Trophoblast cell (in vitro differentiated cells and primary cell): ENCODE data around the gene REEP3.
"Not testable (repeated sequence)": the region's sequence is repeated elsewhere in the genome, so short reads cannot be mapped to it uniquely, and the experiment has no call there.

Experiments used
- DNase-seq, 2 donors: peaks; one replicate each; pipeline ENCODE4 v3.0.0-alpha.2; 2016
- H2AFZ ChIP-seq: 2 replicates; pipeline ENCODE4 v1.6.1; 2013; ENCODE audit warnings: low read length, moderate library complexity, mild to moderate bottlenecking; ENCODE audit not compliant: insufficient read depth, poor library complexity
- H2AK5ac ChIP-seq: 2 replicates; pipeline ENCODE4 v1.6.1; 2013; ENCODE audit warnings: mild to moderate bottlenecking, low read length
- H2BK120ac ChIP-seq: 2 replicates; pipeline ENCODE4 v1.6.1; 2013; ENCODE audit warnings: low read length, mild to moderate bottlenecking, moderate library complexity; ENCODE audit not compliant: insufficient read depth, poor library complexity
- H2BK12ac ChIP-seq: 2 replicates; pipeline ENCODE4 v1.6.1; 2013; ENCODE audit warnings: mild to moderate bottlenecking, low read length, moderate library complexity
- H2BK5ac ChIP-seq: 2 replicates; pipeline ENCODE4 v1.6.1; 2013; ENCODE audit warnings: low read length, low read depth, moderate library complexity, mild to moderate bottlenecking; ENCODE audit not compliant: poor library complexity
- H3K14ac ChIP-seq: 2 replicates; pipeline ENCODE4 v1.6.1; 2013; ENCODE audit warnings: mild to moderate bottlenecking, low read length
- H3K18ac ChIP-seq: 2 replicates; pipeline ENCODE4 v1.6.1; 2013; ENCODE audit warnings: mild to moderate bottlenecking, low read length
- H3K23ac ChIP-seq: 2 replicates; pipeline ENCODE4 v1.6.1; 2013; ENCODE audit warnings: low read length
- H3K27ac ChIP-seq: 2 replicates; pipeline ENCODE4 v1.5.1; 2013; ENCODE audit warnings: low read depth, mild to moderate bottlenecking, inconsistent platforms, low read length, moderate library complexity
- H3K27me3 ChIP-seq: 2 replicates; pipeline ENCODE4 v1.6.1; 2013; ENCODE audit warnings: inconsistent platforms, mild to moderate bottlenecking, low read length, moderate library complexity; ENCODE audit not compliant: insufficient read depth
- H3K36me3 ChIP-seq, 2 experiments: 1 replicate in 1 of 2; 2 replicates in 1 of 2; pipeline ENCODE4 v1.6.1; 2013; ENCODE audit warnings: low read length in 2 of 2, mild to moderate bottlenecking in 2 of 2, moderate library complexity in 1 of 2; ENCODE audit not compliant: insufficient read depth in 2 of 2, control insufficient read depth in 1 of 2
- H3K4ac ChIP-seq: 2 replicates; pipeline ENCODE4 v1.6.1; 2013; ENCODE audit warnings: low read depth, mild to moderate bottlenecking, low read length, moderate library complexity
- H3K4me1 ChIP-seq, 2 experiments: 1 replicate in 1 of 2; 2 replicates in 1 of 2; pipeline ENCODE4 v1.6.1; 2013; ENCODE audit warnings: low read length in 2 of 2, mild to moderate bottlenecking in 2 of 2, moderate library complexity in 1 of 2; ENCODE audit not compliant: insufficient read depth in 2 of 2, control insufficient read depth in 1 of 2
- H3K4me2 ChIP-seq: 2 replicates; pipeline ENCODE4 v1.6.1; 2013; ENCODE audit warnings: inconsistent platforms, mild to moderate bottlenecking, low read length, moderate library complexity
- H3K4me3 ChIP-seq: 2 replicates; pipeline ENCODE4 v1.5.1; 2013; ENCODE audit warnings: mild to moderate bottlenecking, low read depth, low read length, inconsistent platforms
- H3K79me1 ChIP-seq: one replicate; pipeline ENCODE4 v1.6.1; 2013; ENCODE audit warnings: low read length
- H3K79me2 ChIP-seq: 2 replicates; pipeline ENCODE4 v1.6.1; 2013; ENCODE audit warnings: low read length, mild to moderate bottlenecking; ENCODE audit not compliant: control insufficient read depth, insufficient read depth, poor library complexity
- H3K9ac ChIP-seq: 2 replicates; pipeline ENCODE4 v1.6.1; 2013; ENCODE audit warnings: mild to moderate bottlenecking, low read length
- H3K9me3 ChIP-seq: 2 replicates; pipeline ENCODE4 v1.6.1; 2013; ENCODE audit warnings: low read depth, mild to moderate bottlenecking, control low read depth, inconsistent platforms, low read length; ENCODE audit not compliant: insufficient read depth
- H4K12ac ChIP-seq: 2 replicates; pipeline ENCODE4 v1.6.1; 2013; ENCODE audit warnings: low read depth, mild to moderate bottlenecking, low read length, moderate library complexity
- H4K8ac ChIP-seq: 2 replicates; pipeline ENCODE4 v1.6.1; 2013; ENCODE audit warnings: low read depth, mild to moderate bottlenecking, low read length, moderate library complexity
- H4K91ac ChIP-seq: one replicate; pipeline ENCODE4 v1.6.1; 2013; ENCODE audit warnings: low read depth, mild to moderate bottlenecking, low read length, moderate library complexity
- WGBS: extraction: QIAGEN DNeasy Blood & Tissue Kit; methylation state at CpG from one replicate; pipeline ENCODE4 v1.1.7; 2013; ENCODE audit warnings: missing lambda C conversion rate; ENCODE audit not compliant: insufficient read length, insufficient coverage; ENCODE audit errors: extremely low coverage; 5-methylcytosine and 5-hydroxymethylcytosine counted together

The REEP3 gene

GRCh38 chr10:63500551-63500950 lies 20.6 kb upstream of the REEP3 start:
- H2BK12ac ChIP-seq, H4K91ac ChIP-seq, H3K27ac ChIP-seq, H3K9ac ChIP-seq, H4K12ac ChIP-seq, H3K4me2 ChIP-seq, H2AFZ ChIP-seq, H2BK120ac ChIP-seq, H3K23ac ChIP-seq, H3K9me3 ChIP-seq, H3K14ac ChIP-seq, DNase-seq, H3K4me3 ChIP-seq, H3K79me2 ChIP-seq, H4K8ac ChIP-seq, H3K36me3 ChIP-seq, H3K27me3 ChIP-seq, H3K18ac ChIP-seq, H2AK5ac ChIP-seq, H2BK5ac ChIP-seq, H3K4ac ChIP-seq, H3K79me1 ChIP-seq: not testable (repeated sequence)
- peaks cover 8 to 13% of the 10 kb centered on the region in 2 experiments for H3K4me1 ChIP-seq
- WGBS = no CpG with 5 or more reads among the region's 5 CpGs

- peaks cover 2% of the 10 kb centered on the region for H3K9me3 ChIP-seq
- no peak overlapping the region for H3K4me2 ChIP-seq
- H3K27me3 ChIP-seq = no peaks in the 10 kb centered on the region
- H3K18ac ChIP-seq = no peak overlapping the region
- no peak overlapping the region for H3K4me3 ChIP-seq
- no peak overlapping the region for H4K12ac ChIP-seq
- no peak overlapping the region for H3K23ac ChIP-seq
- H3K27ac ChIP-seq = no peak overlapping the region
- no peaks in the 10 kb centered on the region for H3K79me2 ChIP-seq
- no peak overlapping the region for H2AK5ac ChIP-seq
- H2BK12ac ChIP-seq = no peak overlapping the region
- peaks cover 8 to 13% of the 10 kb centered on the region in 2 experiments for H3K4me1 ChIP-seq
- no CpG with 5 or more reads among the region's 1 CpG for WGBS
- no peak overlapping the region for H3K4ac ChIP-seq
- H2BK5ac ChIP-seq = no peak overlapping the region
- H2AFZ ChIP-seq = no peak overlapping the region
- peaks cover 5% of the 10 kb centered on the region for H3K79me1 ChIP-seq
- H4K8ac ChIP-seq = no peak overlapping the region
- no peak overlapping the region for H3K9ac ChIP-seq
- H2BK120ac ChIP-seq = no peak overlapping the region
- no peak overlapping the region for H3K14ac ChIP-seq
- no peaks in the 10 kb centered on the region for H3K36me3 ChIP-seq
- DNase-seq = no peak
- no peak overlapping the region for H4K91ac ChIP-seq
Measured at GRCh38 chr10:63501954-63502353, 19.2 kb upstream of the REEP3 start.

GRCh38 chr10:63502832-63503231 lies 18.4 kb upstream of the REEP3 start:
- Histone ChIP-seq H2BK12ac (no peak overlapping the region), H2AFZ (no peak overlapping the region), H3K4me1 (peaks cover 8 to 13% of the 10 kb centered on the region in 2 experiments), H4K8ac (no peak overlapping the region), H2BK120ac (no peak overlapping the region), H3K79me1 (peaks cover 5% of the 10 kb centered on the region), H3K9me3 (peaks cover 2% of the 10 kb centered on the region), H4K91ac (no peak overlapping the region), H3K4me3 (no peak overlapping the region), H3K14ac (no peak overlapping the region), H3K23ac (no peak overlapping the region), H3K79me2 (no peaks in the 10 kb centered on the region), H2BK5ac (no peak overlapping the region), H3K36me3 (no peaks in the 10 kb centered on the region), H4K12ac (no peak overlapping the region), H3K27me3 (no peaks in the 10 kb centered on the region), H3K4me2 (no peak overlapping the region), H3K18ac (no peak overlapping the region), H3K27ac (no peak overlapping the region), H3K9ac (no peak overlapping the region), H2AK5ac (no peak overlapping the region), H3K4ac (no peak overlapping the region)
- WGBS = no CpG with 5 or more reads among the region's 1 CpG
- DNase-seq = no peak

GRCh38 chr10:63503395-63503794 lies 17.8 kb upstream of the REEP3 start:
- Histone ChIP-seq H2BK120ac (no peak overlapping the region), H4K12ac (no peak overlapping the region), H3K36me3 (no peaks in the 10 kb centered on the region), H3K18ac (no peak overlapping the region), H3K9me3 (peaks cover 2% of the 10 kb centered on the region), H3K79me1 (peaks cover 5% of the 10 kb centered on the region), H4K91ac (no peak overlapping the region), H3K4me1 (peaks cover 8 to 13% of the 10 kb centered on the region in 2 experiments), H3K9ac (no peak overlapping the region), H3K23ac (peak overlapping the region; percentile 75), H3K27me3 (no peaks in the 10 kb centered on the region), H4K8ac (no peak overlapping the region), H3K79me2 (no peaks in the 10 kb centered on the region), H2BK5ac (no peak overlapping the region), H2AK5ac (no peak overlapping the region), H2BK12ac (no peak overlapping the region), H3K4me3 (no peak overlapping the region), H3K4me2 (peak overlapping the region; percentile 31), H2AFZ (no peak overlapping the region), H3K27ac (peak overlapping the region; percentile 61), H3K14ac (no peak overlapping the region), H3K4ac (peak overlapping the region; percentile 4)
- no CpG with 5 or more reads among the region's 4 CpGs for WGBS
- peak; percentile 36 to 69 for DNase-seq
